Hepatocyte (in vitro differentiated cells): ENCODE data around the gene KSR1. TPM values are rescaled to one million over a fixed set of nuclear protein-coding genes. Genes with fewer than 3 reads are reported as not detected.

Source experiments
- DNase-seq: peaks from one replicate; pipeline ENCODE4 v3.0.0-alpha.2; 2016; ENCODE audit warnings: low spot score
- H2AFZ ChIP-seq: fragments of 200-600 bp; sonication (generic); 2 replicates; pipeline ENCODE4 v1.6.0; 2016; ENCODE audit warnings: antibody characterized with exemption, mild to moderate bottlenecking
- H3K27ac ChIP-seq: fragments of 200-600 bp; sonication (generic); 2 replicates; pipeline ENCODE4 v1.5.1; 2016; ENCODE audit warnings: mild to moderate bottlenecking
- H3K27me3 ChIP-seq: fragments of 200-600 bp; sonication (generic); 2 replicates; pipeline ENCODE4 v1.6.1; 2016
- H3K36me3 ChIP-seq: fragments of 200-600 bp; sonication (generic); replicated peaks from 2 replicates; pipeline ENCODE4 v1.5.1; 2016; ENCODE audit warnings: low read depth; ENCODE audit not compliant: insufficient read depth
- H3K4me1 ChIP-seq: fragments of 200-600 bp; sonication (generic); 2 replicates; pipeline ENCODE4 v1.5.1; 2016; ENCODE audit warnings: mild to moderate bottlenecking, moderate library complexity; ENCODE audit not compliant: insufficient read depth
- H3K4me2 ChIP-seq: fragments of 200-600 bp; sonication (generic); 2 replicates; pipeline ENCODE4 v1.6.0; 2016
- H3K4me3 ChIP-seq: fragments of 200-600 bp; sonication (generic); 2 replicates; pipeline ENCODE4 v1.5.1; 2016; ENCODE audit warnings: mild to moderate bottlenecking
- H3K79me2 ChIP-seq: fragments of 200-600 bp; sonication (generic); 2 replicates; pipeline ENCODE4 v1.6.0; 2017; ENCODE audit warnings: mild to moderate bottlenecking
- H3K9me2 ChIP-seq: fragments of 200-600 bp; sonication (generic); replicated peaks from 2 replicates; pipeline ENCODE4 v1.6.0; 2017; ENCODE audit warnings: mild to moderate bottlenecking; ENCODE audit not compliant: insufficient read depth
- H3K9me3 ChIP-seq: fragments of 200-600 bp; sonication (generic); 2 replicates; pipeline ENCODE4 v1.5.1; 2016; ENCODE audit warnings: low read depth, mild to moderate bottlenecking
- H4K20me1 ChIP-seq: fragments of 200-600 bp; sonication (generic); 2 replicates; pipeline ENCODE4 v1.6.0; 2016; ENCODE audit warnings: mild to moderate bottlenecking; ENCODE audit not compliant: insufficient read depth, poor library complexity, severe bottlenecking
- EZH2 ChIP-seq: fragments of 200-600 bp; sonication (generic); IDR thresholded peaks from 2 replicates; pipeline ENCODE4 v1.6.1; 2016; ENCODE audit warnings: antibody characterized with exemption, mild to moderate bottlenecking, borderline replicate concordance
- EZH2phosphoT487 ChIP-seq: fragments of 200-600 bp; sonication (generic); IDR thresholded peaks from one replicate; pipeline ENCODE4 v1.6.1; 2018; ENCODE audit warnings: antibody characterized with exemption, mild to moderate bottlenecking, low read depth, moderate library complexity; ENCODE audit not compliant: unreplicated experiment, severe bottlenecking
- WGBS: methylation state at CpG from one replicate; pipeline ENCODE4 v1.1.6; 2016; ENCODE audit warnings: low lambda C conversion rate; ENCODE audit errors: missing lambda C conversion rate; 5-methylcytosine and 5-hydroxymethylcytosine counted together
- polyA plus RNA-seq: library from polyadenylated mRNA; unstranded; fragments of >200 nt; fragmentation: Nextera tagmentation; extraction: Ambion mirVana; gene quantifications from 2 replicates; pipeline ENCODE4 v1.2.1, GENCODE V29; 2016
- small RNA-seq: library from RNA; depleted of rRNA; stranded (forward); fragments of <200 nt; gene quantifications from one replicate; pipeline ENCODE3, GENCODE V24; 2014
- total RNA-seq: library from RNA; depleted of rRNA; stranded (reverse); fragments of >200 nt; gene quantifications from 2 replicates; pipeline ENCODE4 v1.2.3, GENCODE V29; 2014

Gene KSR1
- total and polyA plus RNA-seq, 2 experiments from 2014 or later, result 16.2 to 32.6 TPM

DNA sequence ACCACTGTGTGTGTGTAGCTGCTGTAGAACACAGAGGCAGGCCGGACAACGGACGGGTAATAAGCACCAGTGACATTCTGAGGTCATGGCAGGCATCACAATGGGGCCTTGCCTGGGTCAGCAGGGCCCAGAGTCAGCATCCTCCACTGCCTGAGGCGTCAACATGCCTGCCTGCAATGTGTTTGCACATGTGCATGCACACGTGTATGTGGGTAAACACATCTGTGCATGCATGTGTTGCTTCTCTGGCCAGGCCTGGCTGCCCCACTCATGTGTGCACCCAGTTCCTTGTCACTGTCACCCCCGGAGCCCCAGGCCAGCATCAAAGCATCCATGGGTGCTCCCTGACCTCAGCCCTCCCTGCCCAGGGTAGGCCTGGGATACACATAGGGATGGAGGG lies 218.1 kb downstream of the KSR1 start:
- Histone ChIP-seq H3K9me2 (no peaks in the 10 kb centered on the region), H3K79me2 (no peaks in the 10 kb centered on the region), H2AFZ (no peak overlapping the region), H3K27me3 (no peaks in the 10 kb centered on the region), H3K4me3 (no peak overlapping the region), H3K4me2 (no peak overlapping the region), H4K20me1 (no peaks in the 10 kb centered on the region), H3K4me1 (no peaks in the 10 kb centered on the region), H3K9me3 (no peaks in the 10 kb centered on the region), H3K36me3 (no peaks in the 10 kb centered on the region), H3K27ac (no peak overlapping the region)
- WGBS, result 90% methylated on average over 6 of the region's 6 CpGs
- no peak for DNase-seq
- TF ChIP-seq EZH2 (no peak), EZH2phosphoT487 (no peak)

Small RNA genes lying within 50 kb of the gene (small RNA-seq; reads per million reads assigned to genes)
- not detected for gene AC015688.5

Other genes starting within 250 kb of the KSR1 start
- 179 and 214 TPM in 2 replicates for gene WSB1, start 162.3 kb upstream of the KSR1 start, total RNA-seq
- gene WSB1, start 162.3 kb upstream of the KSR1 start, polyA plus RNA-seq, result 161 and 206 TPM in 2 replicates
- 4.3 and 14.1 TPM in 2 replicates for gene LGALS9, start 174.7 kb downstream of the KSR1 start, total RNA-seq
- 3.1 and 9.9 TPM in 2 replicates for gene LGALS9, start 174.7 kb downstream of the KSR1 start, polyA plus RNA-seq